GM04503 (cell line): ENCODE measurements around the gene KRT74.

Experiments used
- DNase-seq: peaks from one replicate; pipeline ENCODE4 v3.0.0-alpha.2; 2012; ENCODE audit warnings: low read depth

KRT74 gene

DNA sequence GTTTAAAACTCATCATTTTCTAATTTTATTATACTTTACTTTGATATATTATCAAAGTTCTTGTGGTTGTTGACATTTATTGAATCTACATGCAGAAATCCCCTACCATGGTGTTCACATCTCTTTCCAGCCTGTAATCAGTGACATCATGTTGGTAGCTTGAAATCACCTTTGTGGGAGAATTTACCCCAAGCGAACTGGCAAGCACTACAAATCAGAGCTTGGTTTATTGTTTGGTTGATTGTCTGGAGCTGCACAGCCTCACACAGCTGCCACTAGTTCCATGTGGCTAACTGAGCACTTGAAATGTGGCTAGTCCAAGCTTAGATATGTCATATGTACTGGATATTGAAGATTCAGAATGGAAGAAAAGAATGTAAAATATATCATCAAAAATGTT is 38.1 kb downstream of the KRT74 start:
- DNase-seq: no peak

DNA sequence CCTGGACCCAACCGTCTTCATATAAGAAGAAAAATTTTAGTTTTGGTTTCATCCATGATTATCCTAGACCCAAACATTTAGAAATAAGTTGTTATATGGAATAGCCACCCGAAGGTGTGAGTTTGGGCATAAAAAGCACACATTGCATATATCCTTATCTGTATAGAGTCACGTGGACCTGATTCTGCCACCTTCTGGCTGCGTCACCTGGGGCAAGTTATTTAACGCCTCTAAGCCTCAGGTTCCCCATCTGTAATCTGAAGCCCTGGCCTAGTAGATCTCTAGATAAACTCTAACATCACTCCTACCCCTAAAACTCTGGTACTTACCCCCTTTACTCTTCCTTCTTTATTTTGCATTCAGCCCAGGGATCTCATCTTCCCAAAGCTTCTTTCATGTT is 39.2 kb downstream of the KRT74 start:
- DNase-seq: no peak

DNA sequence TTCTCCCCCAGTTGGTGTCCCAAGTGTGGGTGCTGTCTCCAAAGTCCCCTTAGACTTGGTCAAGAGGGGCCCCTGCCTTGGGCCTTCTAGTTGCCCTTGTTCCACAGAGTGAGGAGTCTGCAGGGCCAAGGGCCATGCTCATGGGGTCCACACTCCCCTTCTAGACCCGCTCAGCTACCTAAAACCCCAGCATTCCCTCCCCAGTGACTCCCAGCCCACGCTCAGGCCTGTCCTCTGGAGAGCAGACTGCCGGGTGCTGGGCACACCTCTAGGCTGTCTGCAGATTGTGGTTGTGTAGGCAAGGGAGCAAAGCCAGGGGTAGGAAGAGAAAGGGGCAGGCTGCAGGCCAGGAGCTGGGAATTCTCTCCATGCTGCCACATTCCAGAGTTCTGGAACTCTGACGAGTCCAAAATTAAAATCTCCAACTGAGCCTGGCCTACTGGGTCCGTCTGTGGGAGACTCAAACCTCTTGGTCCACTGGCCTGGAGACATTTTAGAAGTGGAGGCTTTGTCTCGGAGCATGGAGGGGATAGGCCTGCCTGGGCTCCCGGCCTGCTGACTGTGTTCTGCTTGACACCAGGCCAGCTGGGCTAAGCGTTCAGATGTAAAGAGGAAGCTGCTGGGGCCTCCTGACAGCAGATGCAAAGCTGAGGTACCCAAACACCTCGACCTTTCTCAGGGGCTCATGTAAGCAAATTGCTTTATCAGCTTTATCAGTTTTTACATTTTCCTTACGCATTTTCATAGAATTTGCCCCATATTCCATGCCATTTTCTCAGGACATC is 39.8 kb downstream of the KRT74 start:
- no peak for DNase-seq

DNA sequence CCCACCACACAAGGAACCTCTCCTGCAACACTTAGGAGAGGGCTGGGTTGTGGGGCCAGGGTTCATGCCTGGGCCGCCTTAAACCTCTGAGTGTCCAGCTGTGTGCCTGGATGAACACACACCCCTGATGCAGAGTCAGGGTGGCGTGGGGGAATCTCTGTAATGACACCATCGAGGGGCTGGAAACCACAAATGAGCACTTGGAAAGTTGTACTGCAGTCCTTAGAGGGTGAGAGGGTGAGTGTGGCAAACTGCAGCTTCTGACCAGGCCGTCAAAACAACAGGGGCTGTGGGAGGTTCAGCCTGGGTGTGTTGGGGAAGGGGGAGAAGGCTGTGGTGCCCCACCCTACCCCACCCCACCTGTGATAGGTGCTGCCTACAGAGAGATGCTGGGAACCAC is 41.0 kb downstream of the KRT74 start:
- DNase-seq: no peak

DNA sequence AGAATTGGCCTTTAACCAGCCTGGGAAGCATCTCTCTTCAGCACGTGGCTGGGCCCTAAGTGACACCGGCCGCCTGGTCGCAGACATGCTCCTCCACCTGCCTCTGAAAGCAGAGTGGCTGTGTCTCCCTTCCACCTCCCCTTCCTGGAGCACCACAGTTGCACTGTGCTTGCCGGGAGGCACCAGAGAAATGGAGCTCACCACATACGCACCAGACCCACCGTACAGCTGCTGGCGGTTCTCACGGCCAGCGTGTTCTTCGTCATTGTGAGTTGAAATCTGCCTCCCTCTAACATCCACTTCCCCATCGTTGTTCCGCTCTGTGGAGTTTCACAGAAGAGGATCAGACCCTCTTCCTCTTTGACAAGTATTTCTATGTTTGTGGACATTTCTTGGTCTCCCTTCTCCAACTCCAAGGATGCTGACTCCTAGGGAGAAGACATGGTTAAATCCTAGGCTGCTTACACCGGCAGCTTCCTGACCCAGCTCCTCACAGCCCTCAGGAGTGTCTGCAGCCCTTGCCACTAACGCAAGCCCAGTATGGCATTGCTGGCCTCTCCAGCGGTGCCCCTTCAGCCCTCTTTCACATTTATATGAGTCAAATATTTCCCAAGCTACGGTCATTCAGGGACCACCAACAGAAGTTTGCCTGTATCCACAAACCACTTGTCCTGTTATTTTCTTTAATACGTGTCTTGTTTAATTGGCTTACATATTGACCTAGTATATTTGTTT is 41.9 kb downstream of the KRT74 start:
- no peak for DNase-seq

DNA sequence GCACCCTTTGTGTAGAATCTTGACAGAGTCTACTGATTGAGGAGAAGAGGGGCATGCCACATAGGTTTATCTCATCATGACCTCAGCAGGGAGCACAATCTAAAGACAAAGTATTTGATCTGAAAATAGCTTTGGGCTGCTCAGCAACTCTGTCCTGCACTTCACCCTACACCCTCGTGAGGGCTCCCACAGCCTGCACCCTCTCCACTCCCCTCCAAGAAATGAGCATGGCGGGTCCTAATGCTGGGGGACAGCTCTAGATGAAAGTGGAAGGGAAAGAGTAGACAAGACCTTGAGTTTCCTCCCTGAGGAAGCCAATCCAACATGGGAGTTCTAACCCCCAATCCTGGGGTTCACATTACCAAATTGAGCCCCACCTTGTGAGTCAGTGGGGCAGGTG is 42.7 kb downstream of the KRT74 start:
- no peak for DNase-seq

DNA sequence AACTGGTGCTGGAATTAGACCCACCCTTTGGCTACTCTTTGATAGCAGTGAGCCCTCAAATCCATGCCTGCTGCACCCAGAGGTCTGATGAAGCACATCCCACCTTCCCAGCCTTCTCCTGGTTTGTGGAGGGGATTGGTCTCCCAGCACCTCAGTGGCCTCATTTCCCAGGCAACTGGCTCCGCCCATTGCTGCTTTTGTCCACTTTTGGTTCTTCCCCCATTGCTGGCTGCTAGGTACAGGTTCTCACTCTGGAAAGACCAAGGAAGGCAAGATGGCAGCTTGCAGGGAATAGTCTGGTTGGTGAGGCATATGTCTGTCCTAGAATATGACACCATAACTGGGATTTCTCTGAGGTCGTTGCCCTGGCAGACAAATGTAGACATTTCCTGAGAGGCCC is 43.3 kb downstream of the KRT74 start:
- DNase-seq: no peak

DNA sequence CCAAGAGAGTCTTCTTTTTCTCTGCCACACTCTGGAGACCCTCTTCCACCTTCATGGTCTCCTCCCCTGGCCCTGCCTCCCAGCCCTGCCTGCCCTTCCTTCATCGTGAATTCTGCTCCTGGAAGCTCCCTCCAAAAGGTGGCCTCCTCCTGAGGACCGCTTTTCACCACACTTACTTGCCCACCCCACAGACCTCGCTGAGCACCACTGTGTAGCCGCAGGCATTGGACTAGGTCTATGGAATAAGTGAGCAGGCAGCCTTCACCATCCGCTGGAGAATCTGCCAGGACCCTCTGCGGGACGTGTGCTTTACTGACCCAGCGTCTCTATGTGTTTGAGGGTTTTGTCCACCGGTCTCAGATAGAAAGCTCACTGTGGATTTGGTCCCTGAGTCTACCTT is 43.8 kb downstream of the KRT74 start:
- DNase-seq: no peak

DNA sequence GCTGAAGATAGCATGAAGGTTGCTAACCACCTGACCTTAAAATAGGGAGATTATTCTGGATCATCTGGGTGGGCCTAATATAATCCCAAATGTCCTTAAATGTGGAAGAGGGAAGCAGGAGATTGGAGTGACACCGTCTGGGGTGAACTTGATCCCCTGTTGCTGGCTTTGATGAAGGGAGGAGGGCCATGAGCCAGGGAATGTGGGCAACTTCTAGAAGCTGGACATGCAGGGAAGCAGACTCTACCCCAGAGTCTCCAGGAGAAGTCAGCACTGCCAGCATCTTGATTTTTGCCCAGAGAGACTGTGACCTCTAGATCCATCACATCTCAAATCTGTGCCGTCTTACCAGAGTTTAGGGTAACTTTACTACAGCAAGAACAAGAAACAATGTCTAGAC is 44.2 kb downstream of the KRT74 start:
- DNase-seq: no peak

DNA sequence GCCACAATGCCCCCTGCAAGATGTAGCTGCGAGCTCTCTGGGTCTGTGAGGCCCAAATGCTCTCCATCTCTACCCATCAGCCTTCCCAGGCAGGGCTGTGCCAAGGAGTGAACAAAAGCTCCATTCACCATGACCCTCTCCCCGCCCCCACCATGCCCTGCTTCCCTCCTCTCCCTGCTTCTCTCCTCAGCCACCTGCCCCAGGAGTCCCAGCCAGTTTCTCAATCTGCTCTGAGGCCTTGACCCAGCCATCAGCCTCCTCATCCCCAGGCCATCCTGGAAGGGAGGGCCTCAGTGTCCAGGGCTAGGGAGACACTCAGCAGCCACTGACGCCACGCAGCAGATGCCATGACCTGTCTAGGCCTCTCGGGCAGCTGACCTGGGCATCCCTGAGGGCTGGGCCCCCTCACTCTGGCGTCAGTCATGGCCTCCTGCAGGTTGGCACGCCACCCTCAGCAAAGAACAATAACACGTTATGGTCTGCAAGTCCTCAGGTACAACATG is 45.0 kb downstream of the KRT74 start:
- DNase-seq: no peak

DNA sequence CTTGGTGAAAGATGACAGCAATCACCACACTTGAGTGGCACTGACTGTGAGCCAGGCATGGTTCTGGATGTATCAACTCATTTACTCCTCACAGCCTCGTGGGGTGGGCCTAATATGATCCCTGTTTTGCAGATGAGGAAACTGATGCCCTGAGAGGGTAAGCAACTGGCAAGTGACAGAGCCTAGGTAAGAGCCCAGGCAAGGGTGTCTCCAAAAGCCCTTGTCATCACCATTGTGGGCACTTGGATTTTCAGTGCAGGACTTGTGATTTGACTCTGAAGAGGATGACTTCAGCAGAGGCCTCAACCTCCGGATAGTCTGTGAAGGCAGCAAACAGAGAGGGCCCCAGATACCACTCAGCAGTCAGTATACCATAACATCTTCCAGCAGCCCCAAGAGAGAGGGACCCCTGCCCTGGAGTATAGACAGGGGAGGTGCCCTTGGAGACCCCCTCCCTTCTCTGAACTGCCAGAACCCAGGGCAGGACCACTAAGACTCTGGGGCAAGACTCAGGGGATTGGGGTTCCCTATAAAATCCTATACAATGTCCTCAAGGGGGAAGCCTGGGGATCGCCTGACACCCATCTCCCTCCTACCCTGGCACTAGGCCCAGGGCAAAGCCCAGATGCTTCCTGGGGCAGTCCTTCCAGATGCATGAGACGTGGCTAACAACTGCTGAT is 46.4 kb downstream of the KRT74 start:
- DNase-seq: no peak

DNA sequence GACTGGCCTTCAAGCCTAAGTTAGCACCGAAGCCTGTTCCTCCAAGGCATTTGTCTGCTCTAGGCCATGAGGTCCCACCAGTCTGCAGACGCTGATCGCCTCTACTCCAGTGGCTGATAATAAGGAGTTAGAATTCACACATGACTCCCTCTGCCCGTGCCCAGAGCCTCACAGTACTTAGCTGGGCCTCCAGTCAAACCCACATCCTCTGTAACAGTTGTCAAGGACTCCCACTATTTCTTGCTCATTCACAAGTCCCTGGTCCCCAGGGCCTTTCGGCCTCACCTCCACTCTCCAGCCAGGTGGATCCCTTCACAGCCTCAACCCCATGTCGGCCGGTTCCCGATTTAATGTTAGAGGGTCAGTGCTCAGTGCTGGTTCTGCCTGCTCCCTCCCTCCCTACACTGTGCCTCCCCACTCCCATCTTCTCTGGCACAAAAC is 47.1 kb downstream of the KRT74 start:
- no peak for DNase-seq

DNA sequence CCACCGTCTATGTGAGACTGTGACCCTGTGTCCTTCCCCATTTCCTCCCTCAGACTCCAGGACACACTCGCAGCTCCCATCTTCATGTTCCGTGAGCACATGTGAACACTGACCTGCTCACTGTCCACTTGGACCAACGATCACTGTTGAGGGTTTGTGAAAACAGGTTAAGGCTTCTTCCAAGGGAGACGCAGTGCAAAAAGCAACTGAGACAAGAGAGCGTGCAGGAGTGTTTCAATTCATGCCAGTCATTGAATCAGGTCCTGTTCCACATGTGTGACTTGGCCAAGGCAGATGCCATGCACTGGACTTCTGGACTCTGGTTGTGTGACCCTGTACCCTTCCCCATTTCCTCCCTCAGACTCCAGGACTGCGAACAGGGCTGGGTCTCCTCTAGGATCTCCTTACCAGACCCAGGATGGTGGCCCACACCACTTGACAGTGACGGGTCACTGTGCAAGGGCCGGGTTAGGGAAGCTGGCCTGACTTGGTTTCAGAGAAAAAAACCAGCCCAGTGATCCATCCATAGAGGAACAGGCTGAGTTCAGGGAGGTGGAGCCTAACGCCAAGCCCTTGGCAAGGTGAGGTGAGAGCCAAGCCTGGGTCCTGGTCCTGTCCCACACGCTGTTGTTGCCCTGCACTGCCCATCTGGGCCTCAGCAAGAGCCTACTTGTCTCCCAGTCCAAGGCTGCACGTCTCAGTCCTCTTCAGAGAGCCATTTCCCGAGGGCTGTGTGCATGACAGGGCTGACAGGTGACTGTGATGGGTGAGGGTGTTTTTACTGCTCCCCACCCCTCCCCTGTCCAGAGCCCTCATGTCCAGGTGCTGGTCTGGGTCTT is 47.8 kb downstream of the KRT74 start:
- no peak for DNase-seq

DNA sequence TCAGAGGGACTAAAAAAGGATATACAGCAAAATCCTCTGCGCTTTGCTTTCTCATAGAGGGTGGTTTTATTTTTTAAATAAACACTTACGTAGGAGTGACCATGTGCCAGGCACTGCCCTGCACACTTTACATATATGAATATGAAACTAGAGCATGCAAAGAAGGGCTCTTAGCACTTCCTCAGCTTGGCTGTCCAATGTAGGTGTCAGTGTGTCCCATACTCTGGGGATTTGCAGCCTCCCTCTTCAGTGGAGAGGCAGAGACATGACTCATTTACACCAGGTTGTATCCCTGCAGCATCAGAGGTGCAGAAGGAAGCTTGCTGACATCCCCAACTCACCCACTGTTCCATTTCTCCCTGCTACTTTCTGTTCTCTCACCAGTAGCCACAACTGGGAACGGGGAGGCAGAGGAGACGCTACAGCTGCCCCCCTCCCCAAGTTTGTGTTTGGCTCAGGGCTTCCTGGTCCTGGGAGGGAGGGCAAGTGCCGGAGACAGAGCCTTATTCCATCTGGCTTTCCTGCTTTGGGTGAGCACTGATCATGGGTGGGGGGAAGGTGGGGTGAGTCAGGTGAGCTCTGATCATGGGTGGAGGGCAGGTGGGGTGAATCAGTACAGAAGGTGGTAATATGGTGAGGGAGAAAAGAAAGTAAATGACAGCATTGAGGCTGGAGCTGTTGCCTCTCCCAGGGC is 48.6 kb downstream of the KRT74 start:
- no peak for DNase-seq

DNA sequence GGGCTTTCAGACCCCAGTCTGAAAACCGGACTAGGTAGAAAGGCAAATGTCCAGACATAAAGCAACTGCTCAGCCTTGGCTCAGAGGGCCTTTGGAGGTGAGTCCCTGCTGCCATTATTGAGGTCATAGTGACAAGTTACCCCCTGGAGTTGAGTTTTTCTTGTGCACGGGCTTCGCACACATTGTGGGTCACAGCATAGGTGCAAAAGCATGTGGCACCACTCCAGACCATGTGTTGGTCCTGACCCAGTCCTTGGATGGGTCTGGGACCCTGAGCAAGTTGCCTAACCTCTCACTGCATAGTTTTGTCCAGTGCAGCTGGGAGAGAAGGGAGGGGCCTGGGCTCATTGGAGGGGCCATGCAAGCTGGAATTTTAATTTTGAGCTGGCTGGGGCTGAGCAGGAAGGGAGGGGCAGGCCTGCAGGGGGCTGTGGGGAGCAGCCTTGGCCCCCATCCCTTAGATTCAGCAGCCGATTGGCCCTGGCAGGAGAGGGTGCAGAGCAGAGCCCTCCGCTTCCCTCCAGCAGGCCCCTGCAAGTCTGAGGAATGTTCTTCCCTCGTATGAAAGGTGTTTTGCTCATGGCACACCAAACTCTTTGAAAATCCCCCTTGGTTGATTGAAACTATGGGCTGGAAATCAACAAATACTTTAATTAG is 49.3 kb downstream of the KRT74 start:
- no peak for DNase-seq

DNA sequence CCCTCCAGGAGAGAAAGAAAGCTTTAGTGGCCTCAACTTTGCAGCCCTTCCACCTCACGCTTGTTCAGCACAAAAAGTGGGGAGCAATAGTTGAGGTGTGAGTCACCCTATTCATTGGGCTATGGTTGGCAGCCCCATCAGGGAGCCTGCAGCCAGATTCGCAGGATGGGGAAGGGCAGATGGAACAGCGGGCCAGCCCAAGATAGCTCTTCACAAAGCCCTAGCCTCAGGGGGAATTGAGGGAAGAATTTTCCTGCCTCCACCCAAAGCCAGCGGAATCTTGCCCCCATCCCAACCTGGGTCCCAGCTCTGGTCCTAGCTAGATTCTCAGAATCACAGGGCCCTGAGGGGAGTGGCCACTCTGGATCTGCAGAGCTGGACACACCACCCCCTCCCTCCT is 49.8 kb downstream of the KRT74 start:
- no peak for DNase-seq

DNA sequence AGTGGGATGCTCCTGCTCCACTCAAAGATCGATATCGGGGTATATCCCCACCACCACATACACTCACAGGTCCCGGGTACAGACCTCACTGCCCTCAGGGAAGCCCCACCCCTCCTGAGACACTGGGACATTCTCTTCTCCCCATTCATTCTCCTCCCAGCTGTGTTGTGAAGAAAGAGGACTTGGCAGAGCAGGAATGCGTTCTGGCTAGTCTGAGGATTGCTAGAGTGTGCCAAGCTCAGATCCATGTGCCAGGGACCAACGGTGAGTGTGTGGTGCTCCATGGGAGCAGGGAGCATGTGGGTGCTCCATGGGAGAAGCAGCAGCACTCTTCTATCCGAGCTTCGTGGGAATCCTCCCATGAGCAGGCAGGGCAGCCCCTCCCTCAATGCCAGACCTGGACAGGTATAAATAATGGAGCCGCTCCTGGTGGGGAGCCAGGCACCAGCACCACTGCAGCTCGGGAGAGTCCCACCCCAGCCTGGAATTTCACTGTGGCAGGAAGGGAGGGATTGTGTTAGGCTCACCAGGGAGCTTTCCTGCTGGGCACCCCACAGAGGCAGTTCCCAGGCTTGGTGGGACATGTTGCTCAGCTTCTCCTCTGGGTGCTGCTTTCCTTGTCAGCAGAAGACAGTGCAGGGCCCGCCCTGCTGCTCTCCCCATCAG is 51.2 kb downstream of the KRT74 start:
- peak; percentile 32 for DNase-seq

DNA sequence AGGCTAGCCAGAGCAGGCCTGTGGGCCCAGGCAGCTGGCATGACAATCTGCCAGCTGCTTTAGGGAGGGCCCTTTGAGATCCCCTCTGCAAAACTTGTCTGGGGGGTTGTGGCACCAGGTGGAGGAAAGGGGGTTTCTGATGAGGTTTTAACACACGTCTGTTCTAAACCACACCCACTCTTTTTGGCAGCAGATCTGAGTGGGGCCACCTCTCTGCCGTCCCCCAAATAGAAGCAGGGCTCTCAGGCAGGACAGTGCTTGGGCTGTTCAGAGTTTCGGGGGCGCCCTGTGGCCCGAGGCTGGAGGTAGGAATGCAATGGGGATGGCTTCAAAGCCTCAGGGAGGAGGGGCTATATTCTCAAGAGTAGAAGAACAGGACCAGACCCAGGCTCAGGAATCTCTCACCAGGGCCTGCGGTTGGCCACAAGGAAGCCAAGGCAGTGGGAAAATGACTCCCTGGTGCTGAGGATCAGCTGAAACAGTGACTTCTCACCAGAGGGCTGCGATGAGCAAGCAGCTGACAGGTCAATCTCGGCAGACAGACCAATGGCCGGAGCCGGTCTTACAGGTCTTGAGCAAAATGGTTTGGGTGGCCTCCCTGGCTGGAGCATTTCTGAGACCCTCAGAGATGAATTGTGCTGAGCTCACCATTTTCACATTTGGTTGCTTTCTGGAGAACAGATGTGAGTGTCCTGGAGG is 51.9 kb downstream of the KRT74 start:
- DNase-seq: peak; percentile 38

DNA sequence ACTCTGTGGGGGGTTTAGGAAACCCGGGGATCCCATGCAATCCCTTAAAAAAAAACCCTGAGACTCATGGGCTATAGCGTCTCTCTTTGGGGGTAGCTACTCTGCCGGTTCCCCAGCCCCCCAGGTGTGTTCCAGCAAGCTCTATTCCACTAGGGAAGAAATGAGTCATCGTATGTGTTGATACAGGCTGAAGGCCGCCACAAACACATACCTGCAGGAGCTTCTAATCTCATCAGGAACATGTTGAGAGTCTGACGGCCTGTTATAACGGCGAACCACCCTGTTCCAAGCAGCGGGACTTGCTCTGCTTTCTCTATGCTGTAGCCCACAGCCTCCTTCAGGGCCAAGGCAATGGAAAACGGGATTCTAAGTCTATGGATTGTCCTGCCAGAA is 52.5 kb downstream of the KRT74 start:
- no peak for DNase-seq
